Subcutaneous abdominal adipose tissue (tissue), 5 donors: ENCODE data around the gene ELOVL4.

Source experiments
- H3K27ac ChIP-seq: one replicate; pipeline ENCODE4 v1.7.0; 2013; ENCODE audit warnings: low read depth, mild to moderate bottlenecking, inconsistent platforms, low read length, moderate library complexity
- H3K27me3 ChIP-seq, 5 donors: one replicate each; pipeline ENCODE4 v1.7.0; 2013; ENCODE audit warnings: low read length in 5 of 5, inconsistent platforms in 1 of 5; ENCODE audit not compliant: control insufficient read depth in 5 of 5, insufficient read depth in 4 of 5
- H3K36me3 ChIP-seq, 5 donors: one replicate each; pipeline ENCODE4 v1.7.0; 2013; ENCODE audit warnings: low read length in 5 of 5; ENCODE audit not compliant: control insufficient read depth in 5 of 5, insufficient read depth in 5 of 5
- H3K4me1 ChIP-seq, 5 donors: one replicate each; pipeline ENCODE4 v1.7.0; 2013; ENCODE audit warnings: low read length in 5 of 5, mild to moderate bottlenecking in 3 of 5, moderate library complexity in 1 of 5; ENCODE audit not compliant: control insufficient read depth in 5 of 5, insufficient read depth in 5 of 5
- H3K4me3 ChIP-seq, 5 donors: one replicate each; pipeline ENCODE4 v1.7.0; 2013; ENCODE audit warnings: low read length in 5 of 5, low read depth in 1 of 5
- H3K9ac ChIP-seq, 5 donors: one replicate each; pipeline ENCODE4 v1.7.0; 2013; ENCODE audit warnings: low read length in 5 of 5, mild to moderate bottlenecking in 4 of 5, moderate library complexity in 3 of 5
- H3K9me3 ChIP-seq, 5 donors: one replicate each; pipeline ENCODE4 v1.7.0; 2013; ENCODE audit warnings: low read length in 5 of 5; ENCODE audit not compliant: control insufficient read depth in 5 of 5
- donor health status: healthy.
- donor health status: healthy.
- donor health status: healthy.
- donor health status: healthy.
- donor health status: healthy.

ELOVL4 gene

DNA sequence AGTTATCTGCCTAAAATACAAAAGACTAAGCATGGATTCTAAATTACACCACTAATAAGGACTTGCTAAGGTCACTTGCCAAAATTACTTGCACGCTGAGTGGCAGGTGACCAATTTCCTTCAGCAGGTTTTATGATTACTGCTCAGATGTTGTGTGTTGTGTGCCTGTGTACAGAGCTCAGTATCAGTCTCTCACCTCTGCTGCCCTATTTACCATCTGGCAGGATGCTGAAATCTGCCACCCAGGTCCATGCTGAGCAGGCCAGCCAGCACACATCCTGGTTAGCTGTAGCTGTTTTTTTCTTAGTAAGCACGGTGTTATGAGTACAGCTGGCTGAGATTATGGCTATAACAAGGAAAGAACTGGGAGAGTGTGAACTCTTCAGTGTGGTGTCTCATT, 34.0 kb downstream of the ELOVL4 start:
- no peak overlapping the region for H3K27ac ChIP-seq
- H3K36me3 ChIP-seq = no peaks in the 10 kb centered on the region
- no peak overlapping the region for H3K9ac ChIP-seq

GRCh38 chr6:79911992-79912391, 35.4 kb downstream of the ELOVL4 start:
- Histone ChIP-seq H3K4me3 (no peak overlapping the region), H3K4me1 (no peaks in the 10 kb centered on the region), H3K27ac (no peak overlapping the region), H3K36me3 (no peaks in the 10 kb centered on the region), H3K27me3 (peaks cover 0 to 4% (median 0%) of the 10 kb centered on the region in 5 donors), H3K9ac (no peak overlapping the region), H3K9me3 (no peaks in the 10 kb centered on the region)

More for the DNA sequence above, 34.0 kb downstream of the ELOVL4 start:
- Histone ChIP-seq H3K4me1 (no peaks in the 10 kb centered on the region), H3K27me3 (peaks cover 0 to 4% (median 0%) of the 10 kb centered on the region in 5 donors), H3K9me3 (no peaks in the 10 kb centered on the region), H3K4me3 (no peak overlapping the region)

GRCh38 chr6:79909517-79909916, 37.8 kb downstream of the ELOVL4 start:
- Histone ChIP-seq H3K4me1 (peaks cover 0 to 4% (median 0%) of the 10 kb centered on the region in 5 donors), H3K36me3 (no peaks in the 10 kb centered on the region), H3K27me3 (peaks cover 0 to 4% (median 0%) of the 10 kb centered on the region in 5 donors), H3K27ac (no peak overlapping the region), H3K4me3 (no peak overlapping the region), H3K9me3 (no peaks in the 10 kb centered on the region), H3K9ac (no peak overlapping the region)

- Histone ChIP-seq H3K4me3 (no peak overlapping the region), H3K4me1 (peaks cover 0 to 4% (median 0%) of the 10 kb centered on the region in 5 donors), H3K9ac (no peak overlapping the region), H3K27ac (no peak overlapping the region), H3K27me3 (peaks cover 0 to 5% (median 0%) of the 10 kb centered on the region in 5 donors), H3K9me3 (no peaks in the 10 kb centered on the region), H3K36me3 (no peaks in the 10 kb centered on the region)
These were observed 45.3 kb downstream of the ELOVL4 start for GRCh38 chr6:79902046-79902445.

GRCh38 chr6:79898076-79898475, 49.3 kb downstream of the ELOVL4 start:
- Histone ChIP-seq H3K27me3 (peaks cover 0 to 5% (median 0%) of the 10 kb centered on the region in 5 donors), H3K4me1 (no peaks in the 10 kb centered on the region), H3K4me3 (no peak overlapping the region)

GRCh38 chr6:79896075-79896449, 51.3 kb downstream of the ELOVL4 start:
- no peak overlapping the region for H3K9ac ChIP-seq
- peaks cover 0 to 2% (median 0%) of the 10 kb centered on the region in 5 donors for H3K9me3 ChIP-seq
- no peak overlapping the region for H3K27ac ChIP-seq
- H3K4me1 ChIP-seq = no peaks in the 10 kb centered on the region
- peaks cover 0 to under 1% (median 0%) of the 10 kb centered on the region in 5 donors for H3K27me3 ChIP-seq
- no peaks in the 10 kb centered on the region for H3K36me3 ChIP-seq
- H3K4me3 ChIP-seq = no peak overlapping the region

More at GRCh38 chr6:79898076-79898475, 49.3 kb downstream of the ELOVL4 start:
- H3K27ac ChIP-seq = no peak overlapping the region
- H3K9ac ChIP-seq = no peak overlapping the region
- H3K36me3 ChIP-seq = no peaks in the 10 kb centered on the region
- H3K9me3 ChIP-seq = peaks cover 0 to 2% (median 0%) of the 10 kb centered on the region in 5 donors

DNA sequence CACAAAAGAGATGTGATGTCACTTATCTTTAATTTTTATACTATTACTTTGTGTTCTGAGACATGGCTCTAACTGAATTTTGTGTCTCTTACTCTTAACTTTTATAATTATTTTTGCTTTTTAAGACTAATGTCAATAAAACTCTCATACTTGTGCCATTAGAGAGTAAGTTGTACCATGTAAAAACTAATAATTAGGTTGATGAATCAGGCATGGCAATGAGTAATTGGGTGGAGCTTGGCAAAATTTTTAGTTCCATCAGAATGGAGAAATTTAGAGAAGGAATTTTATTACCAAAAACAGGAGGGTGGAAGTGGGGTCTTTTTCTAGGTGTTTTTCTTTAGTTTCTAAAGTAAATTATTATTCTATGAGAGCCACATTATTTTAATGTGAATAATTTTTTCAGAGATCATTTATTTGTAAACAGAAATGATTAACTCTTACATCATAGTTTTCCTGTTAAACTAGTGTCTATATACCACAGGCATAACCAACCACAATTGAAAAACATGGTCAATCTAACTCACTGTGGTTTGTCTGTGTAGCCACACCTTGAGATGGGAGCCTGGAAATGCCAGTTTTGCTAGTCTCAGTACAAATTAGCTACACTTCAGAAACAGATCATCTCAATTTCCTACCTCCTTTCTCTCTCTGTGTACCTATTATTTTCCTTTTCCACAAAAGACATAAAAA, 51.8 kb downstream of the ELOVL4 start:
- no peaks in the 10 kb centered on the region for H3K36me3 ChIP-seq

DNA sequence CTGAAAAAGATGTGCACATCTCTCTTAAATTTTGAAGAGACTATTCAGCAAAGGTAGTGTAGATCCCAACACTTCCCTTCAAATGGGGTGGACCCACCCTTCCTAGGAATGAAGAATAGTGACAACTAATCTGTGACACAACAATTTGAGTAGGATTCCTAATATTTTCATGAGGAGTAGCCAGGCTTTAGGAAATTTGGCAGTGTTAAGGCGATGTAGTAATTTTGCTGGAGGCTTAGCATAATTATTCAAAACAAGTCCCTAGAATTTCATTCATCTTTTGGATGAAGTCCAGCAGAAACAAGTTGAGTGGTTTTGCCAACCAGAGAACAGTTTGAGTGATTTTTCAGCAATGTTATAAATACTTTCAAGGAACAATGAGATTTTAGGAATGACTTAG, 52.4 kb downstream of the ELOVL4 start:
- Histone ChIP-seq H3K27me3 (no peaks in the 10 kb centered on the region), H3K9me3 (peaks cover 0 to 7% (median 0%) of the 10 kb centered on the region in 5 donors), H3K27ac (no peak overlapping the region), H3K4me1 (no peaks in the 10 kb centered on the region), H3K9ac (no peak overlapping the region), H3K4me3 (no peak overlapping the region), H3K36me3 (no peaks in the 10 kb centered on the region)

More for the DNA sequence above, 51.8 kb downstream of the ELOVL4 start:
- no peaks in the 10 kb centered on the region for H3K27me3 ChIP-seq
- peaks cover 0 to 7% (median 0%) of the 10 kb centered on the region in 5 donors for H3K9me3 ChIP-seq
- H3K4me3 ChIP-seq = no peak overlapping the region
- H3K9ac ChIP-seq = no peak overlapping the region
- H3K27ac ChIP-seq = no peak overlapping the region
- no peaks in the 10 kb centered on the region for H3K4me1 ChIP-seq

GRCh38 chr6:79888587-79888986, 58.8 kb downstream of the ELOVL4 start:
- Histone ChIP-seq H3K36me3 (no peaks in the 10 kb centered on the region), H3K9ac (no peak overlapping the region), H3K4me3 (no peak overlapping the region), H3K27me3 (no peaks in the 10 kb centered on the region), H3K27ac (no peak overlapping the region), H3K4me1 (no peaks in the 10 kb centered on the region), H3K9me3 (peaks cover 0 to 7% (median 0%) of the 10 kb centered on the region in 5 donors)

GRCh38 chr6:79878142-79878748, 69.1 kb downstream of the ELOVL4 start:
- Histone ChIP-seq H3K27ac (no peak overlapping the region), H3K4me3 (no peak overlapping the region), H3K9ac (no peak overlapping the region), H3K36me3 (no peaks in the 10 kb centered on the region), H3K27me3 (no peaks in the 10 kb centered on the region), H3K4me1 (peaks cover 0 to 33% (median 0%) of the 10 kb centered on the region in 5 donors), H3K9me3 (no peaks in the 10 kb centered on the region)
